ENCODE measurements around the gene PRRC2B.
"Not testable (repeated sequence)": the region's sequence is repeated elsewhere in the genome, so short reads cannot be mapped to it uniquely, and the experiment has no call there.

GRCh38 chr9:131374638-131375037 lies 19.2 kb upstream of the PRRC2B start:
- TF ChIP-seq CTCF, POLR2A, POLR2AphosphoS5, EP300 (IDR thresholded peaks at IDR 0.05): not testable (repeated sequence)

Measured in stomach (tissue), 4 donors.